NCI-H1436 treated with DMSO at 0.1 percent for 48 hours (cell line): ENCODE measurements around the gene SMAD3.

Experiments used
- DNase-seq: peaks from one replicate; lab custom pipeline; 2025; lab: John Stamatoyannopoulos, UW

SMAD3 gene

GRCh38 chr15:67080900-67081431 is 15.6 kb downstream of the SMAD3 start:
- no peak for DNase-seq

- DNase-seq = no peak
Observed at GRCh38 chr15:67082007-67082536, 16.7 kb downstream of the SMAD3 start.

GRCh38 chr15:67083135-67083762 is 17.8 kb downstream of the SMAD3 start:
- DNase-seq = no peak

- DNase-seq = no peak
Observed at GRCh38 chr15:67084561-67084960, 19.2 kb downstream of the SMAD3 start.

- no peak for DNase-seq
Observed at GRCh38 chr15:67085237-67085817, 19.9 kb downstream of the SMAD3 start.

GRCh38 chr15:67085818-67086636 is 20.6 kb downstream of the SMAD3 start:
- no peak for DNase-seq

GRCh38 chr15:67086637-67086914 is 21.2 kb downstream of the SMAD3 start:
- DNase-seq = no peak

GRCh38 chr15:67087507-67088172 is 22.2 kb downstream of the SMAD3 start:
- DNase-seq = no peak

- DNase-seq = no peak
Observed at GRCh38 chr15:67089217-67090193, 24.1 kb downstream of the SMAD3 start.

- DNase-seq = no peak
Observed at GRCh38 chr15:67090297-67091070, 25.1 kb downstream of the SMAD3 start.

GRCh38 chr15:67091071-67091979 is 25.9 kb downstream of the SMAD3 start:
- DNase-seq = no peak

GRCh38 chr15:67091980-67092677 is 26.7 kb downstream of the SMAD3 start:
- no peak for DNase-seq

GRCh38 chr15:67092752-67093503 is 27.5 kb downstream of the SMAD3 start:
- no peak for DNase-seq

GRCh38 chr15:67093504-67093862 is 28.1 kb downstream of the SMAD3 start:
- DNase-seq = no peak

- DNase-seq = no peak
Observed at GRCh38 chr15:67094001-67094826, 28.8 kb downstream of the SMAD3 start.

- no peak for DNase-seq
Observed at GRCh38 chr15:67095912-67096311, 30.5 kb downstream of the SMAD3 start.
